ENCODE results near the gene ZNF514. TPM values are rescaled to one million over a fixed set of nuclear protein-coding genes. Genes with fewer than 3 reads are reported as not detected.

Gene ZNF514
- total RNA-seq (2013; cell fraction: nucleolus; rRNA removed), result 41.0 and 42.4 TPM in 2 replicates
- total RNA-seq (2014; rRNA removed) (6.6 and 6.8 TPM in 2 replicates), total RNA-seq (2014; rRNA removed; fragmentation: Illumina TruSeq; extraction: Trizol) (5.7 and 6.0 TPM in 2 replicates), total RNA-seq (2021) (8.7 and 9.8 TPM in 2 replicates), polyA plus RNA-seq (2011; rRNA removed) (6.7 and 7.4 TPM in 2 replicates), polyA plus RNA-seq (2014; fragmentation: Illumina TruSeq; extraction: Trizol) (5.3 and 6.4 TPM in 2 replicates), polyA plus RNA-seq (2014; fragmentation: Nextera tagmentation; extraction: Ambion mirVana) (1 to 10 TPM; 5.8 to 7.2 TPM), polyA plus RNA-seq (2014; rRNA removed) (6.4 and 6.8 TPM in 2 replicates), polyA plus RNA-seq (2016; fragmentation: Nextera tagmentation; extraction: Ambion mirVana) (1 to 10 TPM; 5.1 to 7.4 TPM), polyA minus RNA-seq (2011; rRNA and poly(A)+ RNA removed) (3.7 and 5.4 TPM in 2 replicates), Bru-seq, nascent RNA (percentile 64 among the genes with signal in this experiment), BruChase-seq, experiment 1, labeled RNA remaining after a 6-hour chase (percentile 61 among the genes with signal in this experiment), BruChase-seq, experiment 2, labeled RNA remaining after a 2-hour chase (percentile 65 among the genes with signal in this experiment)
- 2.5 TPM for polyA plus RNA-seq (2011; ENCODE audit: low read depth)
- polyA plus RNA-seq (2011; cell fraction: cytosol; rRNA removed), result 2.7 and 4.4 TPM in 2 replicates
- polyA plus RNA-seq (2011; cell fraction: nucleus; rRNA removed), result 13.3 and 14.6 TPM in 2 replicates
- 4.7 and 6.6 TPM in 2 replicates for polyA plus RNA-seq (2012)
- 1.9 and 3.8 TPM in 2 replicates for polyA minus RNA-seq (2011; cell fraction: cytosol; rRNA and poly(A)+ RNA removed)
- polyA minus RNA-seq (2011; cell fraction: nucleus; rRNA and poly(A)+ RNA removed), result 8.9 and 11.5 TPM in 2 replicates
- long read RNA-seq, experiment 1, partial matches to known transcripts, result 0 of 1 reads
- long read RNA-seq, experiment 1, other reads (novel, unspliced or antisense), result 1 of 1 reads
- long read RNA-seq, experiment 2, partial matches to known transcripts, result 2 of 13 reads
- long read RNA-seq, experiment 2, other reads (novel, unspliced or antisense), result 11 of 13 reads

GRCh38 chr2:95159690-95160449, at the start of gene ZNF514:
ZNF514 (minus strand) TSS chr2:95159848; CDS start chr2:95153253, 6,595 bp downstream.
- SMC1A ChIA-PET (ENCODE audit: uncharacterized antibody, unreplicated experiment), result no interaction called here
- CTCF ChIA-PET, result interaction anchor here (0.9 to 1.5 kb wide), 3 partner anchors 38 to 83 kb away, joined by 3 to 4 read pairs (median 3); partner anchors contain the start of gene MRPS5
- no peak for FAIRE-seq
- in situ Hi-C loops (cut with MboI) (no loop called here), intact Hi-C loops (cut with micrococcal nuclease; ENCODE audit: unreplicated experiment) (loop anchor here (5.0 kb wide), 1 partner anchor 148 kb away; no protein-coding TSS in a partner anchor)
- POLR2A ChIA-PET, result interaction anchor here (2.1 kb wide), 1 partner anchor 38 kb away, joined by 6 read pairs; the partner anchor contains the start of gene MRPS5
- no peaks in the 10 kb centered on the region for H3K27me3 ChIP-seq (replicated peaks in 1 of 2; ENCODE audit: control insufficient read depth in 2 of 2, insufficient read depth in 2 of 2, low read length in 1 of 2)
- H3K4me2 ChIP-seq (ENCODE audit: control insufficient read depth, insufficient read depth), result peak within 1 kb of the TSS; percentile 94
- peak within 1 kb of the TSS; percentile 78 for H3K4me3 ChIP-seq
- peak within 1 kb of the TSS; percentile 96 for H2AFZ ChIP-seq (ENCODE audit: control insufficient read depth, low read depth, low read length)
- H3K4me1 ChIP-seq (ENCODE audit: control insufficient read depth, insufficient read depth, low read length), result peaks cover 3% of the 10 kb centered on the region; the same call in 1 of the 2 replicates
- RAD21 ChIA-PET (ENCODE audit: unreplicated experiment), result interaction anchor here (0.6 to 1.2 kb wide), 3 partner anchors 27 to 44 kb away, joined by 3 to 7 read pairs (median 5); partner anchors contain the start of gene MRPS5
- DNase-seq (ENCODE audit: low read depth, low spot score), result no peak
- WGBS (ENCODE audit: insufficient coverage, insufficient replicate concordance, low lambda C conversion rate, missing lambda C conversion rate), result 19% methylated on average over 44 of the region's 64 CpGs
- H3K9ac ChIP-seq (ENCODE audit: control insufficient read depth, insufficient read depth, low read length), result peak within 1 kb of the TSS; percentile 72
- no TSS peak for BruUV-seq (replicated peaks)
- H3K36me3 ChIP-seq (ENCODE audit: control insufficient read depth in 2 of 2, insufficient read depth in 2 of 2, low read length in 1 of 2), result peaks cover 0 to 3% of the 10 kb centered on the region in 2 experiments; a peak in 1 of 4 replicates
- H4K20me1 ChIP-seq (ENCODE audit: control insufficient read depth, insufficient read depth), result no peaks in the 10 kb centered on the region
- ATAC-seq, result peak; percentile 96
- H3K27ac ChIP-seq (ENCODE audit: control insufficient read depth, insufficient read depth), result no peak within 1 kb of the TSS
- peaks cover 6% of the 10 kb centered on the region for H3K79me2 ChIP-seq (ENCODE audit: control insufficient read depth, insufficient read depth, low read length)
- H3K9me3 ChIP-seq (replicated peaks; ENCODE audit: control insufficient read depth, insufficient read depth, low read length), result peaks cover 3% of the 10 kb centered on the region; the same call in 1 of the 3 replicates
- TF ChIP-seq NRF1 (conservative IDR thresholded peaks at IDR 0.05; ENCODE audit: low read depth, low read length) (peak; percentile 40), BACH1 (IDR thresholded peaks at IDR 0.05; ENCODE audit: borderline replicate concordance) (0 out of 2 replicates have a peak, but pooled peaks have one; percentile 49), USF2 (IDR thresholded peaks at IDR 0.05; ENCODE audit: borderline replicate concordance, low read depth, low read length) (no peak), MAX (IDR thresholded peaks at IDR 0.05; ENCODE audit: low read depth, low read length) (peak; percentile 41; the same call in 1 of the 2 replicates), RUNX3 (IDR thresholded peaks at IDR 0.05; ENCODE audit: low read length) (peak; percentile 26; the same call in 1 of the 2 replicates), HDAC6 (IDR thresholded peaks at IDR 0.05; ENCODE audit: unreplicated experiment) (no peak), BHLHE40 (IDR thresholded peaks at IDR 0.05; ENCODE audit: borderline replicate concordance in 1 of 2, low read depth in 2 of 2, low read length in 1 of 2) (peak in 1 of 2 experiments; percentile 64; a peak in 2 of 4 replicates), KLF5 (IDR thresholded peaks at IDR 0.05; ENCODE audit: partially characterized antibody) (no peak), POLR2A (IDR thresholded peaks at IDR 0.05; ENCODE audit: low read depth, low read length) (peak; percentile 34), USF1 (IDR thresholded peaks at IDR 0.05; ENCODE audit: borderline replicate concordance, extremely low read length, insufficient read depth, low read depth, low read length) (no peak), CHD4 (IDR thresholded peaks at IDR 0.05) (no peak)
- TF ChIP-seq, protein P1, sequence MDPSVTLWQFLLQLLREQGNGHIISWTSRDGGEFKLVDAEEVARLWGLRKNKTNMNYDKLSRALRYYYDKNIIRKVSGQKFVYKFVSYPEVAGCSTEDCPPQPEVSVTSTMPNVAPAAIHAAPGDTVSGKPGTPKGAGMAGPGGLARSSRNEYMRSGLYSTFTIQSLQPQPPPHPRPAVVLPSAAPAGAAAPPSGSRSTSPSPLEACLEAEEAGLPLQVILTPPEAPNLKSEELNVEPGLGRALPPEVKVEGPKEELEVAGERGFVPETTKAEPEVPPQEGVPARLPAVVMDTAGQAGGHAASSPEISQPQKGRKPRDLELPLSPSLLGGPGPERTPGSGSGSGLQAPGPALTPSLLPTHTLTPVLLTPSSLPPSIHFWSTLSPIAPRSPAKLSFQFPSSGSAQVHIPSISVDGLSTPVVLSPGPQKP (IDR thresholded peaks at IDR 0.05; ENCODE audit: low read depth, low read length), result no peak
- TF ChIP-seq, protein P2, sequence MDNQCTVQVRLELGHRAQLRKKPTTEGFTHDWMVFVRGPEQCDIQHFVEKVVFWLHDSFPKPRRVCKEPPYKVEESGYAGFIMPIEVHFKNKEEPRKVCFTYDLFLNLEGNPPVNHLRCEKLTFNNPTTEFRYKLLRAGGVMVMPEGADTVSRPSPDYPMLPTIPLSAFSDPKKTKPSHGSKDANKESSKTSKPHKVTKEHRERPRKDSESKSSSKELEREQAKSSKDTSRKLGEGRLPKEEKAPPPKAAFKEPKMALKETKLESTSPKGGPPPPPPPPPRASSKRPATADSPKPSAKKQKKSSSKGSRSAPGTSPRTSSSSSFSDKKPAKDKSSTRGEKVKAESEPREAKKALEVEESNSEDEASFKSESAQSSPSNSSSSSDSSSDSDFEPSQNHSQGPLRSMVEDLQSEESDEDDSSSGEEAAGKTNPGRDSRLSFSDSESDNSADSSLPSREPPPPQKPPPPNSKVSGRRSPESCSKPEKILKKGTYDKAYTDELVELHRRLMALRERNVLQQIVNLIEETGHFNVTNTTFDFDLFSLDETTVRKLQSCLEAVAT (IDR thresholded peaks at IDR 0.05), result peak; percentile 62
